ENCODE results near the gene FABP1. TPM values are rescaled to one million over a fixed set of nuclear protein-coding genes. Genes with fewer than 3 reads are reported as not detected.

Gene FABP1
- total RNA-seq, 1 donor = not detected

DNA sequence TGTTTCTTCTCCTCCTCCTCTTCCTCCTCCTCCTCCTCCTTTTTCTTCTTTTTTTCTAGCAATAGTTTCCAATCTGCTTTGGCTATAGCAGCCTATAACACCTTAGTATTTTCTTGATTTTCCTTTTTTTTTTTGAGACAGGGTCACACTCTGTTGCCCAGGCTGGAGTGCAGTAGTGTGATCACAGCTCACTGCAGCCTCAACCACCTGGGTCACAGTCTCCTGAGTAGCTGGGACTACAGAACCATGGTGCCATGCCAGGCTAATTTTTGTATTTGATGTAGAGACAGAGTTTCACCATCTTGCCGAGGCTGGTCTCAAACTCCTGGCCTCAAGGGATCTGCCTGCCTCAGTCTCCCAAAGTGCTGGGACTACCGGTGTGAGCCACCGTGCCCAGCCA lies 31.6 kb upstream of the FABP1 start:
- Histone ChIP-seq H4K20me1 (ENCODE audit: insufficient read depth, low read length) (no peaks in the 10 kb centered on the region), H3K9me3 (ENCODE audit: low read depth, low read length) (no peaks in the 10 kb centered on the region), H3K27ac (ENCODE audit: low read depth, low read length) (no peak overlapping the region), H3K4me3 (ENCODE audit: insufficient read depth, low read length) (no peak overlapping the region), H2AFZ (ENCODE audit: low read length) (no peak overlapping the region), H3K4me1 (ENCODE audit: insufficient read depth, low read length) (no peaks in the 10 kb centered on the region), H3K27me3 (ENCODE audit: insufficient read depth, low read length) (peaks cover 3% of the 10 kb centered on the region), H3K4me2 (ENCODE audit: insufficient read depth, low read length) (no peak overlapping the region), H3K79me2 (ENCODE audit: insufficient read depth, low read length) (no peaks in the 10 kb centered on the region), H3K36me3 (ENCODE audit: insufficient read depth, low read length) (no peaks in the 10 kb centered on the region)
- no peak for TF ChIP-seq CTCF (IDR thresholded peaks at IDR 0.05; ENCODE audit: extremely low read depth, low read depth, low read length)
- DNase-seq (ENCODE audit: insufficient read length, low spot score, missing footprints) = no peak

- H3K27me3 ChIP-seq (ENCODE audit: insufficient read depth, low read length) = no peaks in the 10 kb centered on the region
- no peak overlapping the region for H3K4me3 ChIP-seq (ENCODE audit: insufficient read depth, low read length)
- no peaks in the 10 kb centered on the region for H3K9me3 ChIP-seq (ENCODE audit: low read depth, low read length)
- no peak overlapping the region for H3K27ac ChIP-seq (ENCODE audit: low read depth, low read length)
- no peaks in the 10 kb centered on the region for H4K20me1 ChIP-seq (ENCODE audit: insufficient read depth, low read length)
- H3K36me3 ChIP-seq (ENCODE audit: insufficient read depth, low read length) = no peaks in the 10 kb centered on the region
- H3K79me2 ChIP-seq (ENCODE audit: insufficient read depth, low read length) = no peaks in the 10 kb centered on the region
- no peak overlapping the region for H3K4me2 ChIP-seq (ENCODE audit: insufficient read depth, low read length)
- no peaks in the 10 kb centered on the region for H3K4me1 ChIP-seq (ENCODE audit: insufficient read depth, low read length)
- no peak overlapping the region for H2AFZ ChIP-seq (ENCODE audit: low read length)
- TF ChIP-seq CTCF (IDR thresholded peaks at IDR 0.05; ENCODE audit: extremely low read depth, low read depth, low read length) = no peak
- no peak for DNase-seq (ENCODE audit: insufficient read length, low spot score, missing footprints)
Observed at GRCh38 chr2:88148929-88149438, 21.1 kb upstream of the FABP1 start.

GRCh38 chr2:88147145-88147544 lies 19.3 kb upstream of the FABP1 start:
- DNase-seq (ENCODE audit: insufficient read length, low spot score, missing footprints) = no peak
- no peak for TF ChIP-seq CTCF (IDR thresholded peaks at IDR 0.05; ENCODE audit: extremely low read depth, low read depth, low read length)
- Histone ChIP-seq H3K79me2 (ENCODE audit: insufficient read depth, low read length) (no peaks in the 10 kb centered on the region), H3K27ac (ENCODE audit: low read depth, low read length) (no peak overlapping the region), H3K4me1 (ENCODE audit: insufficient read depth, low read length) (no peaks in the 10 kb centered on the region), H2AFZ (ENCODE audit: low read length) (no peak overlapping the region), H3K4me3 (ENCODE audit: insufficient read depth, low read length) (no peak overlapping the region), H4K20me1 (ENCODE audit: insufficient read depth, low read length) (no peaks in the 10 kb centered on the region), H3K4me2 (ENCODE audit: insufficient read depth, low read length) (no peak overlapping the region), H3K27me3 (ENCODE audit: insufficient read depth, low read length) (no peaks in the 10 kb centered on the region), H3K36me3 (ENCODE audit: insufficient read depth, low read length) (no peaks in the 10 kb centered on the region), H3K9me3 (ENCODE audit: low read depth, low read length) (no peaks in the 10 kb centered on the region)

- Histone ChIP-seq H4K20me1 (ENCODE audit: insufficient read depth, low read length) (no peaks in the 10 kb centered on the region), H2AFZ (ENCODE audit: low read length) (no peak overlapping the region), H3K9me3 (ENCODE audit: low read depth, low read length) (no peaks in the 10 kb centered on the region), H3K4me2 (ENCODE audit: insufficient read depth, low read length) (no peak overlapping the region), H3K4me1 (ENCODE audit: insufficient read depth, low read length) (no peaks in the 10 kb centered on the region), H3K36me3 (ENCODE audit: insufficient read depth, low read length) (no peaks in the 10 kb centered on the region), H3K27ac (ENCODE audit: low read depth, low read length) (no peak overlapping the region), H3K4me3 (ENCODE audit: insufficient read depth, low read length) (no peak overlapping the region), H3K27me3 (ENCODE audit: insufficient read depth, low read length) (no peaks in the 10 kb centered on the region), H3K79me2 (ENCODE audit: insufficient read depth, low read length) (no peaks in the 10 kb centered on the region)
- no peak for TF ChIP-seq CTCF (IDR thresholded peaks at IDR 0.05; ENCODE audit: extremely low read depth, low read depth, low read length)
- no peak for DNase-seq (ENCODE audit: insufficient read length, low spot score, missing footprints)
Observed at GRCh38 chr2:88146590-88146989, 18.7 kb upstream of the FABP1 start.
